Aorta (tissue), 5 donors: Measurements from ENCODE around the gene TTC7B. TPM values are rescaled to one million over a fixed set of nuclear protein-coding genes. Genes with fewer than 3 reads are reported as not detected.
A peak's percentile ranks its signal among the peaks of the same experiment; 100 is the strongest.

Experiments used
- ATAC-seq: fragments of 200-7000 bp; cut with Tn5 transposase; one replicate; pipeline ENCODE4 v1.9.1; 2022; ENCODE audit warnings: moderate library complexity; ENCODE audit not compliant: low FRiP score
- DNase-seq, 2 donors: peaks; one replicate each; pipeline ENCODE4 v3.0.0-alpha.2; 2020
- H3K27ac ChIP-seq, 2 donors: one replicate each; pipeline ENCODE4 v1.5.1; 2013; ENCODE audit warnings: low read length in 2 of 2, mild to moderate bottlenecking in 2 of 2, moderate library complexity in 2 of 2, control low read depth in 1 of 2, inconsistent platforms in 1 of 2, low read depth in 1 of 2
- H3K27me3 ChIP-seq, 2 donors: one replicate each; pipeline ENCODE4 v1.6.1; 2013; ENCODE audit warnings: control low read depth in 1 of 2, low read length in 1 of 2, mild to moderate bottlenecking in 1 of 2, moderate library complexity in 1 of 2; ENCODE audit not compliant: insufficient read depth in 2 of 2, control insufficient read depth in 1 of 2
- H3K36me3 ChIP-seq, 2 donors: one replicate each; pipeline ENCODE4 v1.6.1; 2013; ENCODE audit warnings: control low read depth in 1 of 2, low read length in 1 of 2, mild to moderate bottlenecking in 1 of 2; ENCODE audit not compliant: insufficient read depth in 2 of 2, control insufficient read depth in 1 of 2
- H3K4me1 ChIP-seq, 2 donors: one replicate each; pipeline ENCODE4 v1.6.1; 2013; ENCODE audit warnings: low read length in 2 of 2, control low read depth in 1 of 2, mild to moderate bottlenecking in 1 of 2, moderate library complexity in 1 of 2; ENCODE audit not compliant: insufficient read depth in 2 of 2, control insufficient read depth in 1 of 2
- H3K4me3 ChIP-seq, 2 donors: one replicate each; pipeline ENCODE4 v1.5.1; 2013; ENCODE audit warnings: low read length in 2 of 2, control low read depth in 1 of 2, mild to moderate bottlenecking in 1 of 2
- H3K9me3 ChIP-seq: one replicate; pipeline ENCODE4 v1.6.1; 2013; ENCODE audit warnings: mild to moderate bottlenecking, low read length; ENCODE audit not compliant: control insufficient read depth
- WGBS, 2 donors: extraction: QIAGEN DNeasy Blood & Tissue Kit; methylation state at CpG; one replicate each; pipeline ENCODE4 v1.1.7; 2013; 5-methylcytosine and 5-hydroxymethylcytosine counted together
- intact Hi-C, 2 donors: fragments of 100-400 bp; cut with DNase I; formaldehyde crosslinking; loops; one replicate each; pipeline versions ENCODE4 v1.14.2 to v1.15.0; 2022
- polyA plus RNA-seq, 2 donors: library from polyadenylated mRNA; stranded (reverse); fragments of 200-250 nt; gene quantifications; one replicate each; pipeline ENCODE4 v1.2.3, GENCODE V29; 2013
- total RNA-seq, 2 donors: library from RNA; stranded (reverse); fragmentation: NEBNext Ultra II Directional; extraction: Animal tissue kit (Norgen Biotek cat#: 25700); gene quantifications; one replicate each; pipeline ENCODE4 v1.2.1, GENCODE V29; 2021
- donor health status: healthy with polysubstance abuse.
- donor health status: Bipolar disorder and iron deficiency.
- donor health status: DM: no; HTN: no; CAD: no.
- donor health status: DM: no; HTN: no; CAD: no.
- donor health status: DM: yes; HTN: yes; CAD: no.

The TTC7B gene
- total and polyA plus RNA-seq, 4 donors = 17.9 to 57.4 (median 40.1) TPM

- peak; percentile 37 for ATAC-seq
Observed at GRCh38 chr14:90696720-90697119, 119.5 kb downstream of the TTC7B start.

GRCh38 chr14:90695997-90696660, 120.1 kb downstream of the TTC7B start:
- no peaks in the 10 kb centered on the region for H3K9me3 ChIP-seq
- H3K4me3 ChIP-seq = no peak overlapping the region
- no peaks in the 10 kb centered on the region for H3K36me3 ChIP-seq
- DNase-seq (no peak), ATAC-seq (no peak)
- peak overlapping the region in 1 of 2 donors; percentile 43 for H3K27ac ChIP-seq
- intact Hi-C loops = loop anchor here (2.0 to 10.0 kb wide), 6 partner anchors 61 to 394 kb away; no protein-coding TSS in a partner anchor
- WGBS, 2 donors = 68 to 74% methylated on average over 12 of the region's 12 CpGs
- H3K4me1 ChIP-seq = no peaks in the 10 kb centered on the region
- no peaks in the 10 kb centered on the region for H3K27me3 ChIP-seq

More at GRCh38 chr14:90696720-90697119, 119.5 kb downstream of the TTC7B start:
- Histone ChIP-seq H3K27me3 (no peaks in the 10 kb centered on the region), H3K9me3 (no peaks in the 10 kb centered on the region), H3K36me3 (no peaks in the 10 kb centered on the region), H3K4me1 (no peaks in the 10 kb centered on the region), H3K27ac (no peak overlapping the region), H3K4me3 (no peak overlapping the region)
- intact Hi-C loops = loop anchor here (2.0 to 10.0 kb wide), 6 partner anchors 61 to 394 kb away; no protein-coding TSS in a partner anchor
- whole genome bisulfite sequencing, 2 donors = 3 to 4% methylated on average over 4 of the region's 4 CpGs
- DNase-seq = no peak

- ATAC-seq = no peak
- 83 to 92% methylated on average over 3 of the region's 3 CpGs for WGBS, 2 donors
- Histone ChIP-seq H3K36me3 (no peaks in the 10 kb centered on the region), H3K4me3 (no peak overlapping the region), H3K27me3 (no peaks in the 10 kb centered on the region), H3K9me3 (no peaks in the 10 kb centered on the region), H3K27ac (no peak overlapping the region), H3K4me1 (no peaks in the 10 kb centered on the region)
- no peak for DNase-seq
- intact Hi-C loops = loop anchor here in 1 of 2 donors (5.0 to 10.0 kb wide), 2 partner anchors 91 to 389 kb away; no protein-coding TSS in a partner anchor
Observed at GRCh38 chr14:90693413-90693812, 122.8 kb downstream of the TTC7B start.

- H3K4me1 ChIP-seq = no peaks in the 10 kb centered on the region
- WGBS, 2 donors = 83 to 86% methylated on average over 1 of the region's 1 CpG
- intact Hi-C loops = loop anchor here in 1 of 2 donors (5.0 to 10.0 kb wide), 2 partner anchors 91 to 388 kb away; no protein-coding TSS in a partner anchor
- no peaks in the 10 kb centered on the region for H3K36me3 ChIP-seq
- H3K27me3 ChIP-seq = no peaks in the 10 kb centered on the region
- H3K27ac ChIP-seq = no peak overlapping the region
- DNase-seq (no peak), ATAC-seq (no peak)
- H3K9me3 ChIP-seq = no peaks in the 10 kb centered on the region
- H3K4me3 ChIP-seq = no peak overlapping the region
Observed at GRCh38 chr14:90692826-90693225, 123.4 kb downstream of the TTC7B start.

- intact Hi-C loops = loop anchor here in 1 of 2 donors (5.0 to 10.0 kb wide), 2 partner anchors 90 to 387 kb away; no protein-coding TSS in a partner anchor
- no peak overlapping the region for H3K27ac ChIP-seq
- no peaks in the 10 kb centered on the region for H3K36me3 ChIP-seq
- no peaks in the 10 kb centered on the region for H3K9me3 ChIP-seq
- 87 to 89% methylated on average over 2 of the region's 2 CpGs for WGBS, 2 donors
- no peaks in the 10 kb centered on the region for H3K27me3 ChIP-seq
- ATAC-seq (no peak), DNase-seq (no peak)
- H3K4me3 ChIP-seq = no peak overlapping the region
- H3K4me1 ChIP-seq = no peaks in the 10 kb centered on the region
Observed at GRCh38 chr14:90692061-90692460, 124.2 kb downstream of the TTC7B start.

GRCh38 chr14:90691627-90692026, 124.6 kb downstream of the TTC7B start:
- Histone ChIP-seq H3K4me1 (no peaks in the 10 kb centered on the region), H3K27ac (no peak overlapping the region), H3K36me3 (no peaks in the 10 kb centered on the region), H3K27me3 (no peaks in the 10 kb centered on the region), H3K9me3 (no peaks in the 10 kb centered on the region), H3K4me3 (no peak overlapping the region)
- intact Hi-C loops = loop anchor here in 1 of 2 donors (5.0 to 10.0 kb wide), 2 partner anchors 89 to 387 kb away; no protein-coding TSS in a partner anchor
- WGBS, 2 donors = 97 to 99% methylated on average over 2 of the region's 2 CpGs
- DNase-seq (no peak), ATAC-seq (no peak)

GRCh38 chr14:90687680-90688079, 128.6 kb downstream of the TTC7B start:
- ATAC-seq (no peak), DNase-seq (no peak)
- Histone ChIP-seq H3K36me3 (no peaks in the 10 kb centered on the region), H3K27ac (no peak overlapping the region), H3K9me3 (no peaks in the 10 kb centered on the region), H3K27me3 (no peaks in the 10 kb centered on the region), H3K4me3 (no peak overlapping the region), H3K4me1 (no peaks in the 10 kb centered on the region)
- intact Hi-C loops = no loop called here
- WGBS, 2 donors = 96 to 98% methylated on average over 5 of the region's 5 CpGs

- intact Hi-C loops = no loop called here
- H3K36me3 ChIP-seq = no peaks in the 10 kb centered on the region
- no peak overlapping the region for H3K4me3 ChIP-seq
- H3K4me1 ChIP-seq = no peaks in the 10 kb centered on the region
- 96 to 98% methylated on average over 7 of the region's 7 CpGs for WGBS, 2 donors
- H3K27ac ChIP-seq = no peak overlapping the region
- H3K27me3 ChIP-seq = no peaks in the 10 kb centered on the region
- no peaks in the 10 kb centered on the region for H3K9me3 ChIP-seq
- ATAC-seq (no peak), DNase-seq (no peak)
Observed at GRCh38 chr14:90682615-90683014, 133.6 kb downstream of the TTC7B start.

GRCh38 chr14:90681929-90682328, 134.3 kb downstream of the TTC7B start:
- H3K27ac ChIP-seq = no peak overlapping the region
- WGBS, 2 donors = 88 to 89% methylated on average over 3 of the region's 3 CpGs
- H3K4me1 ChIP-seq = no peaks in the 10 kb centered on the region
- H3K4me3 ChIP-seq = no peak overlapping the region
- H3K36me3 ChIP-seq = no peaks in the 10 kb centered on the region
- DNase-seq (no peak), ATAC-seq (no peak)
- no peaks in the 10 kb centered on the region for H3K27me3 ChIP-seq
- intact Hi-C loops = no loop called here
- no peaks in the 10 kb centered on the region for H3K9me3 ChIP-seq
